IMR-90 (cell line): ENCODE measurements around the gene IL2RA. TPM values are rescaled to one million over a fixed set of nuclear protein-coding genes. Genes with fewer than 3 reads are reported as not detected.

Source experiments
- ATAC-seq: fragments of 200-7000 bp; cut with Tn5 transposase; 2 replicates; pipeline ENCODE4 v1.9.1; 2020; ENCODE audit warnings: low read depth, mild to moderate bottlenecking, moderate library complexity
- BruUV-seq: library from RNA; stranded (reverse); fragments of 400-500 nt; replicated peaks from 2 replicates; lab custom pipeline; 2021; lab: Mats Ljungman, UMichigan
- CTCF ChIA-PET: fragments of 300-600 bp; formaldehyde crosslinking; extraction: SDS; loops from one replicate; lab custom pipeline; 2021; ENCODE audit warnings: antibody characterized with exemption; lab: Yijun Ruan, JAX
- POLR2A ChIA-PET: fragments of 300-600 bp; sonication (Branson Sonifier 250); formaldehyde crosslinking; loops from one replicate; lab custom pipeline; 2022; ENCODE audit warnings: antibody characterized with exemption; ENCODE audit not compliant: unreplicated experiment; lab: Charles Lee
- DNase-seq: peaks from one replicate; pipeline ENCODE4 v3.0.0; 2013
- H2AFZ ChIP-seq: replicated peaks from 2 replicates; pipeline ENCODE3; 2013; ENCODE audit warnings: low read length, mild to moderate bottlenecking; ENCODE audit not compliant: poor library complexity
- H2AK5ac ChIP-seq: 2 replicates; pipeline ENCODE4 v1.6.1; 2013; ENCODE audit warnings: low read depth, low read length, inconsistent platforms
- H2AK9ac ChIP-seq: replicated peaks from 2 replicates; pipeline ENCODE3; 2013; ENCODE audit warnings: mild to moderate bottlenecking, low read depth, low read length, moderate library complexity; ENCODE audit not compliant: poor library complexity
- H2BK120ac ChIP-seq: 2 replicates; pipeline ENCODE4 v1.6.1; 2013; ENCODE audit warnings: low read depth, low read length, inconsistent platforms
- H2BK15ac ChIP-seq: 3 replicates; pipeline ENCODE4 v1.6.1; 2013; ENCODE audit warnings: low read depth, low read length, inconsistent platforms
- H2BK20ac ChIP-seq: 2 replicates; pipeline ENCODE4 v1.6.1; 2013; ENCODE audit warnings: low read depth, mild to moderate bottlenecking, inconsistent platforms, low read length, moderate library complexity
- H2BK5ac ChIP-seq: 2 replicates; pipeline ENCODE4 v1.6.1; 2013; ENCODE audit warnings: mild to moderate bottlenecking, low read depth, low read length, inconsistent platforms; ENCODE audit not compliant: poor library complexity, severe bottlenecking
- H3K14ac ChIP-seq: replicated peaks from 2 replicates; pipeline ENCODE4 v1.6.1; 2013; ENCODE audit warnings: low read depth, low read length, inconsistent platforms
- H3K18ac ChIP-seq: 2 replicates; pipeline ENCODE4 v1.6.1; 2013; ENCODE audit warnings: low read depth, low read length, control low read depth
- H3K23ac ChIP-seq: 2 replicates; pipeline ENCODE4 v1.6.1; 2013; ENCODE audit warnings: low read depth, low read length, inconsistent platforms
- H3K27ac ChIP-seq: 2 replicates; pipeline ENCODE4 v1.5.1; 2013; ENCODE audit warnings: mild to moderate bottlenecking, control low read depth, low read length; ENCODE audit not compliant: insufficient read depth
- H3K27me3 ChIP-seq: 2 replicates; pipeline ENCODE4 v1.6.1; 2013; ENCODE audit warnings: low read length; ENCODE audit not compliant: control insufficient read depth, insufficient read depth
- H3K36me3 ChIP-seq: 2 replicates; pipeline ENCODE4 v1.6.1; 2013; ENCODE audit warnings: low read length, mixed read lengths; ENCODE audit not compliant: control insufficient read depth, insufficient read depth
- H3K4ac ChIP-seq: 2 replicates; pipeline ENCODE4 v1.6.1; 2013; ENCODE audit warnings: low read depth, low read length, inconsistent platforms
- H3K4me1 ChIP-seq: 2 replicates; pipeline ENCODE4 v1.6.1; 2013; ENCODE audit warnings: low read length, mixed read lengths; ENCODE audit not compliant: control insufficient read depth, insufficient read depth
- H3K4me2 ChIP-seq: 2 replicates; pipeline ENCODE4 v1.6.1; 2013; ENCODE audit warnings: low read depth, mild to moderate bottlenecking, control low read depth, low read length, moderate library complexity
- H3K4me3 ChIP-seq: 2 replicates; pipeline ENCODE4 v1.5.1; 2013; ENCODE audit warnings: low read depth, mild to moderate bottlenecking, control low read depth, low read length, moderate library complexity; ENCODE audit not compliant: insufficient read depth
- H3K56ac ChIP-seq: 2 replicates; pipeline ENCODE4 v1.6.1; 2013; ENCODE audit warnings: low read length, inconsistent platforms; ENCODE audit not compliant: insufficient read depth; ENCODE audit errors: extremely low read depth
- H3K79me1 ChIP-seq, 2 experiments: 2 replicates each; pipeline ENCODE4 v1.6.1; 2013; ENCODE audit warnings: low read length in 2 of 2, inconsistent platforms in 1 of 2, low read depth in 1 of 2
- H3K9ac ChIP-seq: 2 replicates; pipeline ENCODE4 v1.6.1; 2013; ENCODE audit warnings: low read depth, low read length, control low read depth
- H3K9me1 ChIP-seq: 2 replicates; pipeline ENCODE4 v1.6.1; 2013; ENCODE audit warnings: low read length, inconsistent platforms; ENCODE audit not compliant: insufficient read depth
- H3K9me3 ChIP-seq: 2 replicates; pipeline ENCODE4 v1.6.1; 2013; ENCODE audit warnings: low read length; ENCODE audit not compliant: control insufficient read depth, insufficient read depth
- H4K20me1 ChIP-seq: 2 replicates; pipeline ENCODE4 v1.6.1; 2013; ENCODE audit warnings: low read length, inconsistent platforms; ENCODE audit not compliant: insufficient read depth
- H4K5ac ChIP-seq: 2 replicates; pipeline ENCODE4 v1.6.1; 2013; ENCODE audit warnings: mild to moderate bottlenecking, low read depth, low read length, control low read depth
- H4K8ac ChIP-seq, 2 experiments: 2 replicates each; pipeline ENCODE4 v1.6.1; 2013; ENCODE audit warnings: low read depth in 2 of 2, low read length in 2 of 2, control low read depth in 1 of 2, inconsistent platforms in 1 of 2
- H4K91ac ChIP-seq: 2 replicates; pipeline ENCODE4 v1.6.1; 2013; ENCODE audit warnings: low read depth, low read length, inconsistent platforms; ENCODE audit not compliant: insufficient read depth
- BHLHE40 ChIP-seq: fragments of 150-350 bp; IDR thresholded peaks from 2 replicates; pipeline ENCODE4 v1.6.1; 2016; ENCODE audit warnings: mild to moderate bottlenecking, low read depth, low read length
- FOS ChIP-seq: fragments of 150-350 bp; IDR thresholded peaks from 2 replicates; pipeline ENCODE4 v1.6.1; 2016; ENCODE audit warnings: low read depth, low read length
- MAFK ChIP-seq: IDR thresholded peaks from 2 replicates; pipeline ENCODE4 v1.6.1; 2012; ENCODE audit warnings: low read depth, low read length, improper control_type of control experiment
- MXI1 ChIP-seq: IDR thresholded peaks from 2 replicates; pipeline ENCODE4 v1.6.1; 2012; ENCODE audit warnings: low read depth, mild to moderate bottlenecking, low read length, moderate library complexity, borderline replicate concordance
- POLR2A ChIP-seq: IDR thresholded peaks from 2 replicates; pipeline ENCODE4 v1.6.1; 2012; ENCODE audit warnings: mild to moderate bottlenecking, low read depth, low read length
- RAD21 ChIP-seq: IDR thresholded peaks from 2 replicates; pipeline ENCODE4 v1.6.1; 2012; ENCODE audit warnings: low read length, improper control_type of control experiment
- RCOR1 ChIP-seq: IDR thresholded peaks from 2 replicates; pipeline ENCODE4 v1.6.1; 2012; ENCODE audit warnings: mild to moderate bottlenecking, low read length, improper control_type of control experiment; ENCODE audit not compliant: insufficient replicate concordance
- RFX5 ChIP-seq: IDR thresholded peaks from 2 replicates; pipeline ENCODE4 v1.8.0; 2012; ENCODE audit warnings: low read depth, mild to moderate bottlenecking, low read length, moderate library complexity
- SMC3 ChIP-seq: fragments of 150-350 bp; IDR thresholded peaks from 2 replicates; pipeline ENCODE4 v1.6.1; 2016; ENCODE audit warnings: low read depth, mild to moderate bottlenecking, antibody characterized with exemption, low read length, moderate library complexity
- WGBS, 2 experiments: methylation state at CpG; one replicate each; pipeline versions ENCODE4 v1.1.5 to v1.1.7; 2013; ENCODE audit warnings: missing lambda C conversion rate in 2 of 2; ENCODE audit not compliant: insufficient read length in 1 of 2; ENCODE audit errors: extremely low coverage in 2 of 2; 5-methylcytosine and 5-hydroxymethylcytosine counted together
- dilution Hi-C: fragments of 300-500 bp; cut with HindIII; formaldehyde crosslinking; loops from one replicate; pipeline ENCODE4 v1.14.3; 2018; ENCODE audit warnings: low sequenced_read_pairs; ENCODE audit not compliant: unreplicated experiment
- in situ Hi-C: fragments of 300-500 bp; cut with MboI; formaldehyde crosslinking; loops from 3 replicates; pipeline ENCODE4 v1.14.3; 2019; ENCODE audit warnings: low sequenced_read_pairs, inconsistent platforms, mixed read lengths
- intact Hi-C: fragments of 100-400 bp; cut with micrococcal nuclease; formaldehyde crosslinking; loops from 2 replicates; pipeline ENCODE4 v1.10.0; 2022
- polyA plus RNA-seq, 3 experiments: library from polyadenylated mRNA; depleted of rRNA; stranded (reverse); fragments of >200 nt; gene quantifications; 2 replicates each; pipeline ENCODE4 v1.2.3, GENCODE V29; 2012; ENCODE audit warnings: low replicate concordance in 1 of 3
- total RNA-seq: library from RNA; depleted of rRNA; stranded (reverse); fragments of >200 nt; gene quantifications from 2 replicates; pipeline ENCODE4 v1.2.3, GENCODE V29; 2012
- TF ChIP-seq, protein P1 (sequence below): fragments of 150-350 bp; IDR thresholded peaks from 2 replicates; pipeline ENCODE4 v1.6.1; 2017; ENCODE audit warnings: mild to moderate bottlenecking, antibody characterized with exemption, low read length, low read depth
- TF ChIP-seq, protein P2 (sequence below): conservative IDR thresholded peaks from 2 replicates; pipeline ENCODE4 v1.5.1; 2012; ENCODE audit warnings: mild to moderate bottlenecking, low read depth, low read length, improper control_type of control experiment

IL2RA gene
- total and polyA plus RNA-seq, 2 of the 4 experiments (the other 2 are of a cell fraction) = not detected

DNA sequence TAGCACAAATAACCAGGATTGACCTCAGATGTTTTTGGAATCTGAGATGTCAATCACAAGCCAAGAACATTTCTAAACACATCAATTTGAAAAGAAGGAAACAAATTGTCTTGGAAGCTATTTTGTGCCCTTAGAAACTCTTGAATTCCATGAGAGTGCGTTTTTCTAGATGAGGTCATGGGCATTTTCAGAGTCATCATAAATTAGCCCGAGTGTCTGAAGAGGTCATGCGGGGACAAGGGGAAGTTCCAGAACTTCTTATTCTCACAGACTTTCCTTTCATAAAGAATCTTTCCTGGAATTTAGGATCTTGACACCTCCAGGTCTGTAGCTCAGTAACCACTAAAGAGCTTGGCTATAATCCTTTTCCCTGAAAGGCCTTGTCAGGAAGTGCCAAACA lies 28.2 kb downstream of the IL2RA start:
- DNase-seq = no peak
- Histone ChIP-seq H3K18ac (no peak overlapping the region), H2BK20ac (no peak overlapping the region), H3K4me1 (no peaks in the 10 kb centered on the region), H3K9me1 (no peaks in the 10 kb centered on the region), H3K27ac (no peak overlapping the region), H2BK15ac (no peak overlapping the region), H4K20me1 (no peaks in the 10 kb centered on the region), H4K91ac (no peak overlapping the region), H3K9ac (no peak overlapping the region), H3K4ac (no peak overlapping the region), H2AK9ac (no peak overlapping the region), H3K4me2 (no peak overlapping the region), H4K8ac (no peak overlapping the region), H2BK120ac (no peak overlapping the region), H3K27me3 (peaks cover 24% of the 10 kb centered on the region), H3K56ac (no peak overlapping the region), H2AK5ac (no peak overlapping the region), H3K23ac (no peak overlapping the region), H3K14ac (no peak overlapping the region), H2BK5ac (no peak overlapping the region), H3K36me3 (no peaks in the 10 kb centered on the region), H2AFZ (peak overlapping the region; percentile 11), H3K9me3 (no peaks in the 10 kb centered on the region), H3K4me3 (no peak overlapping the region), H4K5ac (no peak overlapping the region), H3K79me1 (no peaks in the 10 kb centered on the region)
- TF ChIP-seq MXI1 (no peak), BHLHE40 (no peak), RFX5 (no peak), SMC3 (no peak), MAFK (no peak), FOS (no peak), RCOR1 (no peak), RAD21 (no peak), POLR2A (no peak)
- TF ChIP-seq, protein P1, sequence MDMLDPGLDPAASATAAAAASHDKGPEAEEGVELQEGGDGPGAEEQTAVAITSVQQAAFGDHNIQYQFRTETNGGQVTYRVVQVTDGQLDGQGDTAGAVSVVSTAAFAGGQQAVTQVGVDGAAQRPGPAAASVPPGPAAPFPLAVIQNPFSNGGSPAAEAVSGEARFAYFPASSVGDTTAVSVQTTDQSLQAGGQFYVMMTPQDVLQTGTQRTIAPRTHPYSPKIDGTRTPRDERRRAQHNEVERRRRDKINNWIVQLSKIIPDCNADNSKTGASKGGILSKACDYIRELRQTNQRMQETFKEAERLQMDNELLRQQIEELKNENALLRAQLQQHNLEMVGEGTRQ = no peak
- TF ChIP-seq, protein P2, sequence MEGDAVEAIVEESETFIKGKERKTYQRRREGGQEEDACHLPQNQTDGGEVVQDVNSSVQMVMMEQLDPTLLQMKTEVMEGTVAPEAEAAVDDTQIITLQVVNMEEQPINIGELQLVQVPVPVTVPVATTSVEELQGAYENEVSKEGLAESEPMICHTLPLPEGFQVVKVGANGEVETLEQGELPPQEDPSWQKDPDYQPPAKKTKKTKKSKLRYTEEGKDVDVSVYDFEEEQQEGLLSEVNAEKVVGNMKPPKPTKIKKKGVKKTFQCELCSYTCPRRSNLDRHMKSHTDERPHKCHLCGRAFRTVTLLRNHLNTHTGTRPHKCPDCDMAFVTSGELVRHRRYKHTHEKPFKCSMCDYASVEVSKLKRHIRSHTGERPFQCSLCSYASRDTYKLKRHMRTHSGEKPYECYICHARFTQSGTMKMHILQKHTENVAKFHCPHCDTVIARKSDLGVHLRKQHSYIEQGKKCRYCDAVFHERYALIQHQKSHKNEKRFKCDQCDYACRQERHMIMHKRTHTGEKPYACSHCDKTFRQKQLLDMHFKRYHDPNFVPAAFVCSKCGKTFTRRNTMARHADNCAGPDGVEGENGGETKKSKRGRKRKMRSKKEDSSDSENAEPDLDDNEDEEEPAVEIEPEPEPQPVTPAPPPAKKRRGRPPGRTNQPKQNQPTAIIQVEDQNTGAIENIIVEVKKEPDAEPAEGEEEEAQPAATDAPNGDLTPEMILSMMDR = no peak
- no peak for ATAC-seq
- no CpG with 5 or more reads among the region's 3 CpGs for WGBS, 2 experiments
- ChIA-PET CTCF (no interaction called here), POLR2A (no interaction called here)
- intact Hi-C loops (no loop called here), in situ Hi-C loops (no loop called here), dilution Hi-C loops (no loop called here)
- BruUV-seq = no TSS peak
